Astrocyte (in vitro differentiated cells and primary cell): ENCODE data around the gene CCDC40. TPM values are rescaled to one million over a fixed set of nuclear protein-coding genes. Genes with fewer than 3 reads are reported as not detected.

ENCODE experiments used
- DNase-seq: peaks from one replicate; pipeline ENCODE4 v3.0.0-alpha.2; 2010; ENCODE audit warnings: low read depth
- FAIRE-seq: peaks from 2 replicates; lab custom pipeline; 2011; peaks lifted over from hg19 to GRCh38; lab: Jason Lieb, UNC
- H2AFZ ChIP-seq: 2 replicates; pipeline ENCODE4 v1.6.0; 2012; ENCODE audit warnings: low read depth, low read length, inconsistent platforms
- H3K27ac ChIP-seq: 2 replicates; pipeline ENCODE4 v1.5.1; 2011; ENCODE audit warnings: low read depth, low read length, inconsistent platforms
- H3K27me3 ChIP-seq: 2 replicates; pipeline ENCODE4 v1.6.0; 2011; ENCODE audit warnings: low read length, inconsistent platforms; ENCODE audit not compliant: insufficient read depth
- H3K36me3 ChIP-seq: 2 replicates; pipeline ENCODE4 v1.5.1; 2011; ENCODE audit warnings: low read length, inconsistent platforms; ENCODE audit not compliant: insufficient read depth
- H3K4me1 ChIP-seq: 2 replicates; pipeline ENCODE4 v1.5.1; 2011; ENCODE audit warnings: low read length, inconsistent platforms; ENCODE audit not compliant: insufficient read depth
- H3K4me2 ChIP-seq: 2 replicates; pipeline ENCODE4 v1.6.0; 2012; ENCODE audit warnings: low read length, inconsistent platforms
- H3K4me3 ChIP-seq: 2 replicates; pipeline ENCODE4 v1.5.1; 2011; ENCODE audit warnings: low read depth, mild to moderate bottlenecking, low read length, inconsistent platforms; ENCODE audit not compliant: insufficient read depth
- H3K79me2 ChIP-seq: 2 replicates; pipeline ENCODE4 v1.6.0; 2012; ENCODE audit warnings: mild to moderate bottlenecking, low read length, inconsistent platforms; ENCODE audit not compliant: insufficient read depth
- H3K9ac ChIP-seq: 2 replicates; pipeline ENCODE4 v1.6.0; 2012; ENCODE audit warnings: mild to moderate bottlenecking, low read length, inconsistent platforms
- H3K9me3 ChIP-seq: 2 replicates; pipeline ENCODE4 v1.5.1; 2012; ENCODE audit warnings: low read depth, mild to moderate bottlenecking, low read length, inconsistent platforms; ENCODE audit not compliant: insufficient read depth
- H4K20me1 ChIP-seq: 2 replicates; pipeline ENCODE4 v1.6.0; 2012; ENCODE audit warnings: low read length, inconsistent platforms; ENCODE audit not compliant: insufficient read depth
- H3K27ac Mint-ChIP-seq: one replicate; pipeline ENCODE4 v1.8.0; 2021; ENCODE audit warnings: mild to moderate bottlenecking, mixed read lengths; ENCODE audit not compliant: unreplicated experiment
- H3K27me3 Mint-ChIP-seq: one replicate; pipeline ENCODE4 v1.8.0; 2021; ENCODE audit warnings: low read depth, mixed read lengths; ENCODE audit not compliant: unreplicated experiment
- H3K36me3 Mint-ChIP-seq: one replicate; pipeline ENCODE4 v1.8.0; 2021; ENCODE audit warnings: low read depth, mixed read lengths; ENCODE audit not compliant: unreplicated experiment
- H3K4me1 Mint-ChIP-seq: one replicate; pipeline ENCODE4 v1.8.0; 2021; ENCODE audit warnings: low read depth, mixed read lengths; ENCODE audit not compliant: unreplicated experiment
- H3K4me3 Mint-ChIP-seq: one replicate; pipeline ENCODE4 v1.8.0; 2021; ENCODE audit warnings: mild to moderate bottlenecking, moderate library complexity, mixed read lengths; ENCODE audit not compliant: unreplicated experiment
- H3K9me3 Mint-ChIP-seq: one replicate; pipeline ENCODE4 v1.8.0; 2021; ENCODE audit warnings: mild to moderate bottlenecking, mixed read lengths; ENCODE audit not compliant: unreplicated experiment
- EZH2 ChIP-seq: IDR thresholded peaks from 2 replicates; pipeline ENCODE4 v1.6.1; 2012; ENCODE audit warnings: mild to moderate bottlenecking, low read length, inconsistent platforms; ENCODE audit not compliant: insufficient read depth
- total RNA-seq: library from RNA; stranded (reverse); gene quantifications from 2 replicates; pipeline ENCODE4 v1.2.1, GENCODE V29; 2021
- TF ChIP-seq, protein P1 (sequence below): IDR thresholded peaks from 2 replicates; pipeline ENCODE4 v1.5.1; 2011; ENCODE audit warnings: low read depth, mild to moderate bottlenecking, inconsistent platforms, low read length, moderate library complexity; ENCODE audit not compliant: insufficient read depth

Gene CCDC40
- total RNA-seq, 1 donor from 2014 or later = 7.0 TPM

DNA sequence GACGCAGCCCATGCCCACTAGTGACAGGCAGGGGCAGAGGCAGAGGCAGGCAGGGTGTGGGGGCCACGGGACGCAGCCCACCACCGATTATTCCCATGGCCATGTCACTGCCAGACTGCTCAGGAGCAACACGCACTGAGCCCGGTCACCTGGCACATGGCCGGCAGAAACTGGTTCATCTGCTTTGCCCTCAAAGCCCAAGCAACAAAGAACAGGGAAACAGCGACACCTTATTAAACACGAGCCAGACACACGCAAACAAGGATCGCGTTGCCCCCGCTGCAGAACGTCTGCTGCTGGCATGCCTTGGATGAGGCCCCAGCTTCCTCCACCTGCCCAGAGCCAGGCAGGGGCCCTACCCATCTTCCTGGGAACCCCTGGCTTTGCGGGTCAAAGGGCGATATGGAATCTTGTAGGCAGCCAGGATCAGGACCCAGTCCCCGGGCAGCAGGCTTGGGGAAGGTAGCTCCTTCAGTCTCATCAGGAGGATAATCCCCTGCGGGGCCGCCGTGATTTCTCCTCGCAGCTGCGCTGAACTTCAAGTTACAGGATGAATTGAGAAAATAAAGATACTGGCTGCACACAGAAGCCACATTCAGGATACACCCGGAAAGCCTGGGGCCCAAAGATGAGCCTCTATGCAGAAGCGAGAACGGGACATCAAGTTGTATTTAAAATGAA lies 5.6 kb upstream of the CCDC40 start:
- FAIRE-seq (no peak), DNase-seq (no peak)
- Histone ChIP-seq H3K9me3 (no peaks in the 10 kb centered on the region), H4K20me1 (peaks cover 87% of the 10 kb centered on the region), H2AFZ (no peak overlapping the region), H3K27ac (no peak overlapping the region), H3K4me1 (peaks cover 22% of the 10 kb centered on the region), H3K27me3 (no peaks in the 10 kb centered on the region), H3K4me3 (no peak overlapping the region), H3K36me3 (no peaks in the 10 kb centered on the region), H3K9ac (no peak overlapping the region), H3K79me2 (peaks cover 86% of the 10 kb centered on the region), H3K4me2 (no peak overlapping the region)
- peaks cover 23% of the 10 kb centered on the region for H3K4me1 Mint-ChIP-seq
- TF ChIP-seq, protein P1, sequence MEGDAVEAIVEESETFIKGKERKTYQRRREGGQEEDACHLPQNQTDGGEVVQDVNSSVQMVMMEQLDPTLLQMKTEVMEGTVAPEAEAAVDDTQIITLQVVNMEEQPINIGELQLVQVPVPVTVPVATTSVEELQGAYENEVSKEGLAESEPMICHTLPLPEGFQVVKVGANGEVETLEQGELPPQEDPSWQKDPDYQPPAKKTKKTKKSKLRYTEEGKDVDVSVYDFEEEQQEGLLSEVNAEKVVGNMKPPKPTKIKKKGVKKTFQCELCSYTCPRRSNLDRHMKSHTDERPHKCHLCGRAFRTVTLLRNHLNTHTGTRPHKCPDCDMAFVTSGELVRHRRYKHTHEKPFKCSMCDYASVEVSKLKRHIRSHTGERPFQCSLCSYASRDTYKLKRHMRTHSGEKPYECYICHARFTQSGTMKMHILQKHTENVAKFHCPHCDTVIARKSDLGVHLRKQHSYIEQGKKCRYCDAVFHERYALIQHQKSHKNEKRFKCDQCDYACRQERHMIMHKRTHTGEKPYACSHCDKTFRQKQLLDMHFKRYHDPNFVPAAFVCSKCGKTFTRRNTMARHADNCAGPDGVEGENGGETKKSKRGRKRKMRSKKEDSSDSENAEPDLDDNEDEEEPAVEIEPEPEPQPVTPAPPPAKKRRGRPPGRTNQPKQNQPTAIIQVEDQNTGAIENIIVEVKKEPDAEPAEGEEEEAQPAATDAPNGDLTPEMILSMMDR = no peak
- TF ChIP-seq EZH2 = no peak
- H3K4me3 Mint-ChIP-seq = no peak overlapping the region
- H3K27me3 Mint-ChIP-seq = no peaks in the 10 kb centered on the region
- H3K9me3 Mint-ChIP-seq = no peaks in the 10 kb centered on the region
- no peaks in the 10 kb centered on the region for H3K36me3 Mint-ChIP-seq
- H3K27ac Mint-ChIP-seq = no peak overlapping the region

DNA sequence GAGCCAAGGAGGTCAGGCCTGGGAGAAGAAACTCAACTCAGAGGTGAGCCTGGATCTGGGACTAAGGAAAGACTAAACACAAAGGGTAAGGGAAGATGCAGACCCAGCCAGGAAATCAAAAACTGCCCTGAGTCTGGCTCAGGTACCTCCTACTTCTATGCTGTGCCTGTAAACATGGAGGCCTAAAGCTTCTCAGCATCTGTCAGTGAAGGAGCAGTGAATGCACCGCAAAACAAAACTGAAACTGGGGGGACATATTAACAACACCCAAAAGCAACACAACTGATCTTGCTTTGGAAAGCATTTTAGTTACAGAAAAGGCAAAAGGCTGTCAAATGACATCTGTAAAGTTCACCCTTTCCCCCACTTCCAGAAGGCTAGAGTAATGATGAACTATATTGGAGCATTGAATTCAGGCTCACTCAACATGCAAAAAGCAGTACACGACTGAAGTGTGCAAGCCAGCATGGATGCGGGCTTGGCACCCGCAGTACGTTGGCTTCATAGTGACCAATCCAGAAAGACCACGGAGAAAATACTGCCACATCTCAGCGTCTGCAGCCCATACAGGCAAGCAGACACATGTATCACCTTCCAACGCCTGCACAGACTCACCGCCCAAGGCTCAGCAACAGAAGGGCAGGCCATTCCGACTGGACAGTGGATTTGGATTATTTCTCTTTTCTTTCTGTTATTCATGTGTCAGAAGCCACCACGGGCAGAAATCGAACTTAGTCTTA lies 4.6 kb upstream of the CCDC40 start:
- DNase-seq (no peak), FAIRE-seq (no peak)
- H3K79me2 ChIP-seq = peaks cover 78% of the 10 kb centered on the region
- Mint-ChIP-seq H3K9me3 (no peaks in the 10 kb centered on the region), H3K27me3 (no peaks in the 10 kb centered on the region), H3K4me1 (peaks cover 23% of the 10 kb centered on the region), H3K36me3 (no peaks in the 10 kb centered on the region), H3K4me3 (no peak overlapping the region), H3K27ac (no peak overlapping the region)
- no peak overlapping the region for H3K4me2 ChIP-seq
- no peak overlapping the region for H3K27ac ChIP-seq
- H3K4me3 ChIP-seq = no peak overlapping the region
- peaks cover 77% of the 10 kb centered on the region for H4K20me1 ChIP-seq
- no peak overlapping the region for H2AFZ ChIP-seq
- H3K36me3 ChIP-seq = no peaks in the 10 kb centered on the region
- H3K27me3 ChIP-seq = no peaks in the 10 kb centered on the region
- H3K9ac ChIP-seq = no peak overlapping the region
- TF ChIP-seq EZH2 = no peak
- TF ChIP-seq, protein P1 = no peak
- H3K4me1 ChIP-seq = peaks cover 24% of the 10 kb centered on the region
- H3K9me3 ChIP-seq = no peaks in the 10 kb centered on the region
